ENCODE data around the gene KCNK18.

Gene KCNK18

DNA sequence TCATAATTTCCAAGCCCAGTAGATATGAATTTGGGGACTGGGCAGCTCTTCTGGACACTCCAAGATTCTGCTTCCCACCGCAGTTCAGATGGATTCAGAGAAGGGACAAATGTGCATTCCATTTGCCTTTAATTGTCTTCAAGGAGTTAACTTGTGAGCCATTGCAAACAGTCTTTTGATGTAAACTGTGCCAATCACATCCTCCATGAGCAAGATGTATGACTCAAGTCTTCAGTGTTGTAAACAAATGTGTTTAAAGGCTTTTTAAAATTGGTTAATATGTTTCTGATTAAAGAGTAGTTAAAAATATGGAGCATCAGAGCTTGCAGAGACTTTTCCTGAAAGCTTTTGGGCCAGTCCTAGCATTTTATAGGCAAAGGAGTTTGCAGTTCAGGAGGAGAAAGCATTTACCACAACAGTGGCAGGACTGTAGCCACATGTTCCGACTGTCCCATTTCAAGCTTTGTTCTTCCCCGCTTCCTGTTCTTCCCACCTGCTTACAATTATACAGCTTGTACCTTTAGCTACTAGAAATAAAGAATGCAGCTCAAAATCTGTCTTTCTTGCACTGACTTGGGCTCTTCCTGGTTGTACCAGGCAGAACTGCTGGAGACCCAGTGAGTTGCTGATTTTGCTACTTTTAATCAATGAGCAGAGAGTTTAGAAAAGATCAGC lies 49.8 kb downstream of the KCNK18 start:
- Mint-ChIP-seq H3K27ac (no peak overlapping the region), H3K4me1 (ENCODE audit: low read depth) (peaks cover 3% of the 10 kb centered on the region), H3K9me3 (no peaks in the 10 kb centered on the region), H3K4me3 (no peak overlapping the region), H3K36me3 (ENCODE audit: low read depth) (no peaks in the 10 kb centered on the region), H3K27me3 (ENCODE audit: low read depth) (peaks cover 43% of the 10 kb centered on the region)

- H3K27ac Mint-ChIP-seq, result no peak overlapping the region
- H3K4me3 Mint-ChIP-seq, result no peak overlapping the region
- H3K4me1 Mint-ChIP-seq (ENCODE audit: low read depth), result peaks cover 3% of the 10 kb centered on the region
These were observed 51.6 kb downstream of the KCNK18 start for GRCh38 chr10:117248750-117249465.

DNA sequence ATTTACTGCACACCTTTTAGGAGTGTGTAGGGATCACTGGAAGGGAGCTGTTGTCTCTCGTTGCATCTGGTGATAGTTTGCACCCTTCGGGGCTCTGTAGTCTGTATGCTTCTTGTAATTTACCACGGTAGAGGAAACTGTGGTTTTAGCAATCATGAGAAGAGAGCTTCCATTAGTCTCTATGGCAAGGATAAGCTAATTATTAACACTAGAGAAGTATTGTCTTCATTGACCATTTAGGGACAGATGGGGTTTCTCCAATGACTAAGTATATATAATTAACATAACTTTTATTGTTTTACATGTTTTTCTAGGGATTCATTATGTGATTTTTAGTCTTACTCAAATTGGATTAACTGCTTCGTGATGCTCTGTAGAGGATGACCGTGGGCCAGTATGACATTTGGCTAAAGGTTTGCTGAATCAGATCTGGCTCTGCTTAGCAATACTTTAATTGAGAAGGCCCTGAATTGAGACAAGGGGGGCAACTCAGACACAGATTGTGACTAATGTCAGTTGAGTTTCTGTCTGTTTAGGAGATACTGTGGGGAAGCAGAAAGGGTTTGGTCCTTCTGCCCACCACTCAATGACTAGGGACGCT lies 52.3 kb downstream of the KCNK18 start:
- Mint-ChIP-seq H3K36me3 (ENCODE audit: low read depth) (no peaks in the 10 kb centered on the region), H3K27ac (no peak overlapping the region)

More at GRCh38 chr10:117248750-117249465, 51.6 kb downstream of the KCNK18 start:
- Mint-ChIP-seq H3K9me3 (no peaks in the 10 kb centered on the region), H3K36me3 (ENCODE audit: low read depth) (no peaks in the 10 kb centered on the region), H3K27me3 (ENCODE audit: low read depth) (peaks cover 27% of the 10 kb centered on the region)

DNA sequence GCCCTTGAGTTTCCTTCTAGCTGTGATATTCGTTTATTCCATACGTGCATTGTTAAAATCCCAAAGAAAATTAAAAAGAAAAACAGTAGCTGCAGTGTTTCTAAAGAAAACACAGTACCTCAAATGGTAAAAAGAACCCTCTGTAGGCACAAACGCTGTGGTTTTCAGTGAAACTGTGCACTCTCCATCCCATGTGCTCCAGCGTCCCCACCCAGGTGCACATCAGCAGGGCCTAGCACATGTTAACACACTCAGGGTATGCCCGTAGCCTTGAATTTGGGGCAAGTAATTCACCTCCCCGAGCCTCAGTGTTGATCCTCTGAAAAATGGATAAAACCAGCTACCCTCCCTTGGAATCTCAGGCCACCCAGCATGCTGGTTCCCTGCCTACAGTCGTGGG lies 53.1 kb downstream of the KCNK18 start:
- H3K9me3 Mint-ChIP-seq, result no peaks in the 10 kb centered on the region
- H3K27ac Mint-ChIP-seq, result no peak overlapping the region
- H3K4me3 Mint-ChIP-seq, result no peak overlapping the region
- peaks cover 3% of the 10 kb centered on the region for H3K4me1 Mint-ChIP-seq (ENCODE audit: low read depth)
- no peaks in the 10 kb centered on the region for H3K36me3 Mint-ChIP-seq (ENCODE audit: low read depth)
- peaks cover 19% of the 10 kb centered on the region for H3K27me3 Mint-ChIP-seq (ENCODE audit: low read depth)

More for the DNA sequence above, 52.3 kb downstream of the KCNK18 start:
- Mint-ChIP-seq H3K27me3 (ENCODE audit: low read depth) (peaks cover 23% of the 10 kb centered on the region), H3K4me1 (ENCODE audit: low read depth) (peaks cover 3% of the 10 kb centered on the region), H3K4me3 (no peak overlapping the region), H3K9me3 (no peaks in the 10 kb centered on the region)

- Mint-ChIP-seq H3K36me3 (ENCODE audit: low read depth) (no peaks in the 10 kb centered on the region), H3K27me3 (ENCODE audit: low read depth) (peaks cover 14% of the 10 kb centered on the region)
These were observed 56.6 kb downstream of the KCNK18 start for GRCh38 chr10:117253908-117254307.

DNA sequence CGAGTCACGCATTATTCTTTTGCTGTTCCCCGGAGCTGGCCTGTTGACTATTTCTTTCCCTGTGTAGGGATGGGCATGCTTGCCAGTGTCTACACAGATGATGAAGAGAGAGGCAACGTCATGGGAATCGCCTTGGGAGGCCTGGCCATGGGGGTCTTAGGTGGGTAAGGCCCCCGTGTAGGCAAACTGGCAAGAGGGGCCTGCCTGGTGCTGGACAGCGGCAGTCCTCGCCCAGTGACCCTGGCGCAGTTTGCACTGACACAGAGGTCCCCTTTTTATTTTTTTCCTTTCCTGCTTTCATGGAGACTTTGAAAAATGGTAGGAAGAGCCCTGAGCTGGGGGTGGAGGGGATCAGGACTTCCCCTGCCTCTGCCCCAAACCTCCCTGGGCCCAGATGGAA lies 57.0 kb downstream of the KCNK18 start:
- Mint-ChIP-seq H3K4me3 (no peak overlapping the region), H3K36me3 (ENCODE audit: low read depth) (no peaks in the 10 kb centered on the region), H3K27me3 (ENCODE audit: low read depth) (peaks cover 14% of the 10 kb centered on the region), H3K4me1 (ENCODE audit: low read depth) (peaks cover 3% of the 10 kb centered on the region), H3K9me3 (no peaks in the 10 kb centered on the region), H3K27ac (no peak overlapping the region)

More at GRCh38 chr10:117253908-117254307, 56.6 kb downstream of the KCNK18 start:
- no peak overlapping the region for H3K4me3 Mint-ChIP-seq
- no peak overlapping the region for H3K27ac Mint-ChIP-seq
- H3K4me1 Mint-ChIP-seq (ENCODE audit: low read depth), result peaks cover 3% of the 10 kb centered on the region
- no peaks in the 10 kb centered on the region for H3K9me3 Mint-ChIP-seq

GRCh38 chr10:117254774-117255735 lies 57.8 kb downstream of the KCNK18 start:
- peaks cover 15% of the 10 kb centered on the region for H3K27me3 Mint-ChIP-seq (ENCODE audit: low read depth)
- no peak overlapping the region for H3K4me3 Mint-ChIP-seq
- H3K27ac Mint-ChIP-seq, result no peak overlapping the region
- peaks cover 8% of the 10 kb centered on the region for H3K4me1 Mint-ChIP-seq (ENCODE audit: low read depth)
- no peaks in the 10 kb centered on the region for H3K36me3 Mint-ChIP-seq (ENCODE audit: low read depth)
- H3K9me3 Mint-ChIP-seq, result no peaks in the 10 kb centered on the region

DNA sequence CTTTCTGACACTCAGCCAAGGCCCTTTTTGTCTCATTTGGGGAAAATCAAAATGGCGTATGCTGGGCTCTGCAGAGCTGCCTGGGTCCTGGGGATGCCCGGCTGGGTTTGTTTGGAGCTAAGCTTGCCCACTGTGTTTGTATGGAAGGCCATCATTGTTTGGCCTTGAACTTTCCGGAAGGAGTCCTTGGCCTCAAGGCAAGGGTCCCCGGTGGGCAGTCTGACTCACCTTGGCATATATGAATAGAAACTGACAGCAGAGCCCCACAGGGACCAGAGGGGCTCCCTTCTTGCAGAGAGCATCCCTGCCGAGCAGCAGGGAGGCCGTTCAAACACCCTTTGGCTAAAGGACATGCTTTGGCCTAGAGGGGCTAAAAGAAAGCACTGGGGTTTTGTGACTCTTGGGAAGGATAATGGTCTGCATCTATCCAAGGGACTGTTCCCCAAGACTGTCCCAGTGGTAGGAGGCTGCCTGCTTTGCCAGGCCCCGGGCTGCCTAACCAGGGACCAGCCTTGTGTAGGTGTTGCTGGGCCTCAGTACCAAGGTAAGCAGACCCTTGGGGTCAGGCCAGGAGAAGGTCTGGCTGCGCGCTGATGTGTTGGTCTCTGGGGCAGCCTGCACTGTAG lies 58.7 kb downstream of the KCNK18 start:
- peaks cover 8% of the 10 kb centered on the region for H3K4me1 Mint-ChIP-seq (ENCODE audit: low read depth)
- no peaks in the 10 kb centered on the region for H3K36me3 Mint-ChIP-seq (ENCODE audit: low read depth)
- H3K9me3 Mint-ChIP-seq, result no peaks in the 10 kb centered on the region
- H3K4me3 Mint-ChIP-seq, result no peak overlapping the region
- H3K27me3 Mint-ChIP-seq (ENCODE audit: low read depth), result peaks cover 20% of the 10 kb centered on the region
- no peak overlapping the region for H3K27ac Mint-ChIP-seq

DNA sequence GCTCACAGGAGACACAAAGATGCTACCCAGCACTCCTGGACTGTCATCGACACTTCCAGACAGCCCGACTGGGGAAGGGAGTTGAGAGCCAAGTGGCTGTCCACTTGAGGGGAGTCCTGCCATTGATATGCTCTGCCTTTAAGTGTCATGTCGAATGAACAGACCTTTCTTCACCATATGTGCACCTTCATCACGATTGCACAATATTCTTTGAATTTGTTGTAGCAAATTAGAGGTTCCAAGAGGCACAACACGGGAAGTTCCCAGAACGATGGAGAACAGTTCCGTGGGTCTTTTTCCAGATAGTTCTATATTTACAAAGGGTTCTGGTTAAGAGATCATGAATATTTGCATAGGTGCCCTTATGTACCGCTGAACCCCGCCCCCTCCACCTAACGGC lies 59.6 kb downstream of the KCNK18 start:
- H3K27ac Mint-ChIP-seq, result no peak overlapping the region
- H3K4me3 Mint-ChIP-seq, result no peak overlapping the region
- no peaks in the 10 kb centered on the region for H3K36me3 Mint-ChIP-seq (ENCODE audit: low read depth)
- peaks cover 8% of the 10 kb centered on the region for H3K4me1 Mint-ChIP-seq (ENCODE audit: low read depth)
- no peaks in the 10 kb centered on the region for H3K9me3 Mint-ChIP-seq
- H3K27me3 Mint-ChIP-seq (ENCODE audit: low read depth), result peaks cover 20% of the 10 kb centered on the region

GRCh38 chr10:117257721-117258120 lies 60.4 kb downstream of the KCNK18 start:
- H3K4me3 Mint-ChIP-seq, result no peak overlapping the region
- H3K27ac Mint-ChIP-seq, result no peak overlapping the region
- H3K36me3 Mint-ChIP-seq (ENCODE audit: low read depth), result no peaks in the 10 kb centered on the region
- no peaks in the 10 kb centered on the region for H3K9me3 Mint-ChIP-seq
- H3K4me1 Mint-ChIP-seq (ENCODE audit: low read depth), result peaks cover 8% of the 10 kb centered on the region
- peaks cover 20% of the 10 kb centered on the region for H3K27me3 Mint-ChIP-seq (ENCODE audit: low read depth)

DNA sequence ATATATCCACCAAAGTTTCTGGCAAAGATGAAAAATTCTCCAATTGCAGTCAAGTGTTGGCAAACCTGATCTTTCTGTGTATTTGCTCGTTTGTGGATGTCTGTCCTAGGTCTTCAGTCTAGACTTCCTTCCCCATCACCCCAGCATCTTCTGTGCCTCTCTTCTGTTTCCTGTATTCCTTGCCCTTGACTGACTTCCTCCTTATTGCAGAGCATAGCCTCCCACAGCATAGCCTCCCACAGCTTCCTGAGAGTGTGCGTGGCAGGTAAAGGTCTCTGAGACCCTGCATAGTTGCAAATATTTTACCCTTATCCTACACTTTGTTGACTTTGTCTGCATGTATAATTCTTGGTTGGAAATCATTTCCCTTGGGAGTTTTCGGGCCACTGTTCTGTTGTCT lies 62.0 kb downstream of the KCNK18 start:
- Mint-ChIP-seq H3K27ac (no peak overlapping the region), H3K27me3 (ENCODE audit: low read depth) (peaks cover 20% of the 10 kb centered on the region), H3K4me1 (ENCODE audit: low read depth) (peaks cover 8% of the 10 kb centered on the region), H3K9me3 (no peaks in the 10 kb centered on the region), H3K4me3 (no peak overlapping the region), H3K36me3 (ENCODE audit: low read depth) (no peaks in the 10 kb centered on the region)

All from T-helper 1 cell treated with Interleukin-12 subunit alpha and Interleukin-12 subunit beta and Interleukin-4 antibody, amounts not matched to agents 30 μg/mL and 1 μg/mL, for 36 hours (primary cell).